Neural progenitor cell (in vitro differentiated cells): ENCODE measurements around the gene GNA15. TPM values are rescaled to one million over a fixed set of nuclear protein-coding genes. Genes with fewer than 3 reads are reported as not detected.

Experiments
- DNase-seq: peaks from one replicate; pipeline ENCODE4 v3.0.0-alpha.2; 2016; ENCODE audit warnings: low spot score
- H2AFZ ChIP-seq: fragments of 200-600 bp; sonication (generic); replicated peaks from 2 replicates; pipeline ENCODE4 v1.6.1; 2016; ENCODE audit warnings: antibody characterized with exemption
- H3F3A ChIP-seq: fragments of 200-600 bp; sonication (generic); 2 replicates; pipeline ENCODE4 v1.6.1; 2016; ENCODE audit warnings: antibody characterized with exemption, low read depth
- H3K27ac ChIP-seq: fragments of 200-600 bp; sonication (generic); 2 replicates; pipeline ENCODE4 v1.5.1; 2016; ENCODE audit warnings: mild to moderate bottlenecking
- H3K27me3 ChIP-seq: fragments of 200-600 bp; sonication (generic); 2 replicates; pipeline ENCODE4 v1.6.1; 2016; ENCODE audit warnings: mild to moderate bottlenecking, moderate library complexity
- H3K36me3 ChIP-seq: fragments of 200-600 bp; sonication (generic); 2 replicates; pipeline ENCODE4 v1.5.1; 2016
- H3K4me1 ChIP-seq: fragments of 200-600 bp; sonication (generic); 2 replicates; pipeline ENCODE4 v1.6.1; 2016; ENCODE audit warnings: mixed run types
- H3K4me2 ChIP-seq: fragments of 200-600 bp; sonication (generic); 2 replicates; pipeline ENCODE4 v1.6.1; 2016
- H3K4me3 ChIP-seq: fragments of 200-600 bp; sonication (generic); 2 replicates; pipeline ENCODE4 v1.5.1; 2016
- H3K79me2 ChIP-seq: fragments of 200-600 bp; sonication (generic); 2 replicates; pipeline ENCODE4 v1.6.1; 2016; ENCODE audit warnings: low read depth
- H3K9ac ChIP-seq: fragments of 200-600 bp; sonication (generic); 2 replicates; pipeline ENCODE4 v1.6.1; 2016
- H3K9me3 ChIP-seq: fragments of 200-600 bp; sonication (generic); 2 replicates; pipeline ENCODE4 v1.5.1; 2016; ENCODE audit warnings: low read depth
- H4K20me1 ChIP-seq: fragments of 200-600 bp; sonication (generic); 2 replicates; pipeline ENCODE4 v1.6.1; 2016; ENCODE audit warnings: low read depth
- H3K27ac Mint-ChIP-seq: 3 replicates; pipeline ENCODE4 v1.8.0; 2021; ENCODE audit warnings: mixed read lengths
- H3K27me3 Mint-ChIP-seq: 2 replicates; pipeline ENCODE4 v1.8.0; 2022; ENCODE audit warnings: low read depth, mild to moderate bottlenecking, inconsistent platforms, moderate library complexity, mixed read lengths; ENCODE audit not compliant: insufficient read depth
- H3K36me3 Mint-ChIP-seq: 3 replicates; pipeline ENCODE4 v1.8.0; 2021; ENCODE audit warnings: mixed read lengths
- H3K4me1 Mint-ChIP-seq: 3 replicates; pipeline ENCODE4 v1.8.0; 2021; ENCODE audit warnings: mixed read lengths
- H3K4me3 Mint-ChIP-seq: 3 replicates; pipeline ENCODE4 v1.8.0; 2021; ENCODE audit warnings: mild to moderate bottlenecking, moderate library complexity, mixed read lengths
- H3K9me3 Mint-ChIP-seq: 3 replicates; pipeline ENCODE4 v1.8.0; 2020; ENCODE audit warnings: mixed read lengths
- EZH2 ChIP-seq: fragments of 200-600 bp; sonication (generic); IDR thresholded peaks from 2 replicates; pipeline ENCODE4 v1.6.1; 2017; ENCODE audit warnings: antibody characterized with exemption, mild to moderate bottlenecking, moderate library complexity
- EZH2phosphoT487 ChIP-seq: fragments of 200-600 bp; sonication (generic); IDR thresholded peaks from 2 replicates; pipeline ENCODE4 v1.6.1; 2017; ENCODE audit warnings: antibody characterized with exemption
- total RNA-seq: library from RNA; depleted of rRNA; stranded (reverse); fragments of >200 nt; gene quantifications from 2 replicates; pipeline ENCODE4 v1.2.3, GENCODE V29; 2015; ENCODE audit warnings: low replicate concordance
- TF ChIP-seq, protein P1 (sequence below): fragments of 200-600 bp; sonication (generic); IDR thresholded peaks from 2 replicates; pipeline ENCODE4 v1.5.1; 2017; ENCODE audit warnings: antibody characterized with exemption, mild to moderate bottlenecking

The GNA15 gene
- total RNA-seq, 1 donor from 2014 or later, result not detected

GRCh38 chr19:3137119-3137518 is 1.3 kb downstream of the GNA15 start:
- Mint-ChIP-seq H3K27me3 (peaks cover 13% of the 10 kb centered on the region), H3K9me3 (no peaks in the 10 kb centered on the region), H3K36me3 (no peaks in the 10 kb centered on the region), H3K4me3 (no peak overlapping the region), H3K4me1 (peaks cover 2% of the 10 kb centered on the region), H3K27ac (no peak overlapping the region)
- no peaks in the 10 kb centered on the region for H3K36me3 ChIP-seq
- H3K79me2 ChIP-seq, result no peaks in the 10 kb centered on the region
- no peaks in the 10 kb centered on the region for H3K4me1 ChIP-seq
- H3K4me3 ChIP-seq, result no peak overlapping the region
- H3F3A ChIP-seq, result no peaks in the 10 kb centered on the region
- no peak overlapping the region for H3K4me2 ChIP-seq
- no peaks in the 10 kb centered on the region for H3K27me3 ChIP-seq
- no peaks in the 10 kb centered on the region for H4K20me1 ChIP-seq
- DNase-seq, result no peak
- no peaks in the 10 kb centered on the region for H3K9me3 ChIP-seq
- TF ChIP-seq EZH2phosphoT487 (no peak), EZH2 (no peak)
- TF ChIP-seq, protein P1, sequence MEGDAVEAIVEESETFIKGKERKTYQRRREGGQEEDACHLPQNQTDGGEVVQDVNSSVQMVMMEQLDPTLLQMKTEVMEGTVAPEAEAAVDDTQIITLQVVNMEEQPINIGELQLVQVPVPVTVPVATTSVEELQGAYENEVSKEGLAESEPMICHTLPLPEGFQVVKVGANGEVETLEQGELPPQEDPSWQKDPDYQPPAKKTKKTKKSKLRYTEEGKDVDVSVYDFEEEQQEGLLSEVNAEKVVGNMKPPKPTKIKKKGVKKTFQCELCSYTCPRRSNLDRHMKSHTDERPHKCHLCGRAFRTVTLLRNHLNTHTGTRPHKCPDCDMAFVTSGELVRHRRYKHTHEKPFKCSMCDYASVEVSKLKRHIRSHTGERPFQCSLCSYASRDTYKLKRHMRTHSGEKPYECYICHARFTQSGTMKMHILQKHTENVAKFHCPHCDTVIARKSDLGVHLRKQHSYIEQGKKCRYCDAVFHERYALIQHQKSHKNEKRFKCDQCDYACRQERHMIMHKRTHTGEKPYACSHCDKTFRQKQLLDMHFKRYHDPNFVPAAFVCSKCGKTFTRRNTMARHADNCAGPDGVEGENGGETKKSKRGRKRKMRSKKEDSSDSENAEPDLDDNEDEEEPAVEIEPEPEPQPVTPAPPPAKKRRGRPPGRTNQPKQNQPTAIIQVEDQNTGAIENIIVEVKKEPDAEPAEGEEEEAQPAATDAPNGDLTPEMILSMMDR, result no peak
- no peak overlapping the region for H2AFZ ChIP-seq
- no peak overlapping the region for H3K9ac ChIP-seq
- H3K27ac ChIP-seq, result no peak overlapping the region

GRCh38 chr19:3138268-3138667 is 2.4 kb downstream of the GNA15 start:
- Histone ChIP-seq H3K36me3 (no peaks in the 10 kb centered on the region), H4K20me1 (no peaks in the 10 kb centered on the region), H3K4me2 (no peak overlapping the region), H3K27ac (no peak overlapping the region), H3K79me2 (no peaks in the 10 kb centered on the region), H2AFZ (no peak overlapping the region), H3K4me1 (no peaks in the 10 kb centered on the region), H3K9ac (no peak overlapping the region), H3K4me3 (no peak overlapping the region), H3K9me3 (no peaks in the 10 kb centered on the region), H3K27me3 (no peaks in the 10 kb centered on the region), H3F3A (no peaks in the 10 kb centered on the region)
- no peak for DNase-seq
- Mint-ChIP-seq H3K4me1 (no peaks in the 10 kb centered on the region), H3K4me3 (no peak overlapping the region), H3K27ac (no peak overlapping the region), H3K27me3 (peaks cover 7% of the 10 kb centered on the region), H3K36me3 (no peaks in the 10 kb centered on the region), H3K9me3 (no peaks in the 10 kb centered on the region)
- TF ChIP-seq, protein P1, result no peak
- no peak for TF ChIP-seq EZH2
- no peak for TF ChIP-seq EZH2phosphoT487

- H3K27me3 Mint-ChIP-seq, result peaks cover 5% of the 10 kb centered on the region
- Histone ChIP-seq H3K9ac (no peak overlapping the region), H3F3A (no peaks in the 10 kb centered on the region), H3K79me2 (no peaks in the 10 kb centered on the region), H2AFZ (no peak overlapping the region), H3K9me3 (no peaks in the 10 kb centered on the region), H3K27ac (no peak overlapping the region), H4K20me1 (no peaks in the 10 kb centered on the region), H3K4me2 (no peak overlapping the region), H3K36me3 (no peaks in the 10 kb centered on the region), H3K27me3 (no peaks in the 10 kb centered on the region), H3K4me3 (no peak overlapping the region), H3K4me1 (no peaks in the 10 kb centered on the region)
- TF ChIP-seq EZH2, result no peak
- H3K4me3 Mint-ChIP-seq, result no peak overlapping the region
- H3K4me1 Mint-ChIP-seq, result no peaks in the 10 kb centered on the region
- no peaks in the 10 kb centered on the region for H3K36me3 Mint-ChIP-seq
- H3K27ac Mint-ChIP-seq, result no peak overlapping the region
- DNase-seq, result no peak
- no peaks in the 10 kb centered on the region for H3K9me3 Mint-ChIP-seq
These were observed 4.8 kb downstream of the GNA15 start for GRCh38 chr19:3140667-3141038.

- no peak overlapping the region for H3K4me3 Mint-ChIP-seq
- Histone ChIP-seq H3K9me3 (no peaks in the 10 kb centered on the region), H3K9ac (no peak overlapping the region), H4K20me1 (no peaks in the 10 kb centered on the region), H3K27ac (no peak overlapping the region), H3K36me3 (no peaks in the 10 kb centered on the region), H2AFZ (no peak overlapping the region), H3K27me3 (no peaks in the 10 kb centered on the region), H3K4me2 (no peak overlapping the region), H3K4me1 (no peaks in the 10 kb centered on the region), H3F3A (no peaks in the 10 kb centered on the region), H3K4me3 (no peak overlapping the region), H3K79me2 (no peaks in the 10 kb centered on the region)
- no peaks in the 10 kb centered on the region for H3K36me3 Mint-ChIP-seq
- no peak overlapping the region for H3K27ac Mint-ChIP-seq
- peaks cover 7% of the 10 kb centered on the region for H3K27me3 Mint-ChIP-seq
- H3K4me1 Mint-ChIP-seq, result no peaks in the 10 kb centered on the region
- no peaks in the 10 kb centered on the region for H3K9me3 Mint-ChIP-seq
- no peak for DNase-seq
- TF ChIP-seq EZH2phosphoT487 (no peak), EZH2 (no peak)
- TF ChIP-seq, protein P1, result no peak
These were observed 6.4 kb downstream of the GNA15 start for GRCh38 chr19:3142292-3142670.
